PC-9 (cell line): ENCODE data around the gene LACTB. TPM values are rescaled to one million over a fixed set of nuclear protein-coding genes. Genes with fewer than 3 reads are reported as not detected.

Experiments used
- BruUV-seq: library from RNA; stranded (reverse); fragments of 400-500 nt; replicated peaks from 2 replicates; lab custom pipeline; 2021; lab: Mats Ljungman, UMichigan
- CTCF ChIA-PET: fragments of 300-600 bp; sonication (Branson Sonifier 250); formaldehyde crosslinking; loops from one replicate; lab custom pipeline; 2022; ENCODE audit warnings: antibody characterized with exemption; lab: Charles Lee
- POLR2A ChIA-PET: fragments of 300-600 bp; sonication (Branson Sonifier 250); formaldehyde crosslinking; loops from one replicate; lab custom pipeline; 2022; ENCODE audit warnings: antibody characterized with exemption; ENCODE audit not compliant: unreplicated experiment; lab: Charles Lee
- DNase-seq, 2 experiments: peaks; one replicate each; pipeline versions ENCODE4 v3.0.0 to v3.0.0-alpha.2; 2015 to 2022; ENCODE audit warnings: mixed read lengths in 1 of 2
- H2AFZ ChIP-seq: fragments of 200-600 bp; sonication (generic); 2 replicates; pipeline ENCODE4 v1.8.1; 2017; ENCODE audit warnings: antibody characterized with exemption
- H3F3A ChIP-seq: fragments of 200-600 bp; sonication (generic); 2 replicates; pipeline ENCODE4 v1.8.1; 2017; ENCODE audit warnings: antibody characterized with exemption, mild to moderate bottlenecking, low read depth; ENCODE audit not compliant: insufficient read depth
- H3K27ac ChIP-seq: fragments of 200-600 bp; sonication (generic); 2 replicates; pipeline ENCODE4 v1.6.1; 2016; ENCODE audit warnings: mixed run types
- H3K27me3 ChIP-seq: fragments of 200-600 bp; sonication (generic); 2 replicates; pipeline ENCODE4 v1.6.1; 2016; ENCODE audit warnings: low read depth, mixed run types; ENCODE audit not compliant: insufficient read depth
- H3K36me3 ChIP-seq: fragments of 200-600 bp; sonication (generic); 2 replicates; pipeline ENCODE4 v1.6.1; 2016; ENCODE audit warnings: low read depth, mixed run types
- H3K4me1 ChIP-seq: fragments of 200-600 bp; sonication (generic); replicated peaks from 2 replicates; pipeline ENCODE4 v1.6.1; 2016; ENCODE audit warnings: mixed run types; ENCODE audit not compliant: insufficient read depth
- H3K4me2 ChIP-seq: fragments of 200-600 bp; sonication (generic); 2 replicates; pipeline ENCODE4 v1.6.1; 2017; ENCODE audit warnings: mixed run types
- H3K4me3 ChIP-seq: fragments of 200-600 bp; sonication (generic); 2 replicates; pipeline ENCODE4 v1.6.1; 2016; ENCODE audit warnings: mixed run types
- H3K79me2 ChIP-seq: fragments of 200-600 bp; sonication (generic); 2 replicates; pipeline ENCODE4 v1.6.1; 2017; ENCODE audit warnings: low read depth, mixed run types
- H3K9me2 ChIP-seq: fragments of 200-600 bp; sonication (generic); 2 replicates; pipeline ENCODE4 v1.8.1; 2017; ENCODE audit warnings: mild to moderate bottlenecking; ENCODE audit not compliant: insufficient read depth
- H3K9me3 ChIP-seq: fragments of 200-600 bp; sonication (generic); 2 replicates; pipeline ENCODE4 v1.8.1; 2016; ENCODE audit warnings: low read depth; ENCODE audit not compliant: insufficient read depth
- H4K20me1 ChIP-seq: fragments of 200-600 bp; sonication (generic); 2 replicates; pipeline ENCODE4 v1.8.1; 2017; ENCODE audit not compliant: insufficient read depth
- CTCF ChIP-seq: fragments of 200-600 bp; sonication (generic); conservative IDR thresholded peaks from 2 replicates; pipeline ENCODE4 v1.6.1; 2017; ENCODE audit warnings: mixed run types, antibody characterized with exemption, mild to moderate bottlenecking, moderate library complexity
- EZH2 ChIP-seq: fragments of 200-600 bp; sonication (generic); IDR thresholded peaks from 2 replicates; pipeline ENCODE4 v1.8.0; 2017; ENCODE audit warnings: antibody characterized with exemption, low read depth
- intact Hi-C: fragments of 100-400 bp; cut with micrococcal nuclease; formaldehyde crosslinking; loops from one replicate; pipeline ENCODE4 v1.10.0; 2022; ENCODE audit not compliant: unreplicated experiment
- total RNA-seq: library from RNA; stranded (reverse); gene quantifications from 2 replicates; pipeline ENCODE4 v1.2.3, GENCODE V29; 2021

The LACTB gene
- total RNA-seq, 1 experiment from 2014 or later: 17.1 TPM

- Histone ChIP-seq H3K9me2 (no peaks in the 10 kb centered on the region), H3K79me2 (no peaks in the 10 kb centered on the region), H3K4me1 (no peaks in the 10 kb centered on the region), H3F3A (no peaks in the 10 kb centered on the region), H3K36me3 (no peaks in the 10 kb centered on the region), H3K4me3 (no peak overlapping the region), H2AFZ (no peak overlapping the region), H3K4me2 (no peak overlapping the region), H4K20me1 (no peaks in the 10 kb centered on the region), H3K27me3 (no peaks in the 10 kb centered on the region), H3K27ac (no peak overlapping the region), H3K9me3 (no peaks in the 10 kb centered on the region)
- no peak for DNase-seq
- no TSS peak for BruUV-seq
- intact Hi-C loops: no loop called here
- CTCF ChIA-PET: interaction anchor here (0.6 kb wide), 2 partner anchors 235 to 240 kb away, joined by 3 to 7 read pairs; no protein-coding TSS in a partner anchor
- POLR2A ChIA-PET: interaction anchor here (0.5 to 0.6 kb wide), 2 partner anchors 38 to 44 kb away, joined by 4 to 5 read pairs; no protein-coding TSS in a partner anchor
- TF ChIP-seq CTCF: no peak
- no peak for TF ChIP-seq EZH2
These were observed 33.0 kb upstream of the LACTB start for GRCh38 chr15:63088533-63089245.

GRCh38 chr15:63089260-63090043 is 32.2 kb upstream of the LACTB start:
- TF ChIP-seq CTCF (no peak), EZH2 (no peak)
- BruUV-seq: no TSS peak
- Histone ChIP-seq H4K20me1 (no peaks in the 10 kb centered on the region), H3K9me3 (no peaks in the 10 kb centered on the region), H3K36me3 (no peaks in the 10 kb centered on the region), H3K4me3 (no peak overlapping the region), H3K79me2 (no peaks in the 10 kb centered on the region), H3K27me3 (no peaks in the 10 kb centered on the region), H3F3A (no peaks in the 10 kb centered on the region), H3K9me2 (no peaks in the 10 kb centered on the region), H3K4me1 (no peaks in the 10 kb centered on the region), H3K27ac (no peak overlapping the region), H2AFZ (no peak overlapping the region), H3K4me2 (no peak overlapping the region)
- no peak for DNase-seq
- intact Hi-C loops: loop anchor here (5.0 kb wide), 2 partner anchors 192 to 237 kb away; no protein-coding TSS in a partner anchor
- ChIA-PET CTCF (interaction anchor here (0.6 kb wide), 2 partner anchors 12 to 561 kb away, joined by 3 to 4 read pairs; no protein-coding TSS in a partner anchor), POLR2A (interaction anchor here (0.5 to 0.6 kb wide), 2 partner anchors 39 to 44 kb away, joined by 4 to 5 read pairs; no protein-coding TSS in a partner anchor)

GRCh38 chr15:63090472-63090871 is 31.2 kb upstream of the LACTB start:
- BruUV-seq: no TSS peak
- no peaks in the 10 kb centered on the region for H3K79me2 ChIP-seq
- ChIA-PET POLR2A (no interaction called here), CTCF (interaction anchor here (0.6 kb wide), 1 partner anchor 562 kb away, joined by 4 read pairs; no protein-coding TSS in a partner anchor)
- H3K27ac ChIP-seq: no peak overlapping the region
- H2AFZ ChIP-seq: no peak overlapping the region
- H3K9me3 ChIP-seq: no peaks in the 10 kb centered on the region
- H3K27me3 ChIP-seq: no peaks in the 10 kb centered on the region
- no peaks in the 10 kb centered on the region for H3K9me2 ChIP-seq
- no peak for TF ChIP-seq CTCF
- TF ChIP-seq EZH2: no peak
- H3K4me3 ChIP-seq: no peak overlapping the region
- H3F3A ChIP-seq: no peaks in the 10 kb centered on the region
- intact Hi-C loops: loop anchor here (5.0 kb wide), 2 partner anchors 193 to 238 kb away; no protein-coding TSS in a partner anchor
- no peak for DNase-seq
- H3K4me2 ChIP-seq: no peak overlapping the region
- H3K4me1 ChIP-seq: no peaks in the 10 kb centered on the region
- H3K36me3 ChIP-seq: no peaks in the 10 kb centered on the region
- H4K20me1 ChIP-seq: no peaks in the 10 kb centered on the region
